H1 (cell line): ENCODE measurements around the gene CCDC154. TPM values are rescaled to one million over a fixed set of nuclear protein-coding genes. Genes with fewer than 3 reads are reported as not detected.

ENCODE experiments used
- BACH1 ChIP-seq: IDR thresholded peaks from 2 replicates; pipeline ENCODE4 v1.6.1; 2012; ENCODE audit warnings: low read length, improper control_type of control experiment
- CTBP2 ChIP-seq: IDR thresholded peaks from 2 replicates; pipeline ENCODE4 v1.7.0; 2011; ENCODE audit warnings: borderline replicate concordance, mild to moderate bottlenecking, moderate library complexity, mixed read lengths, low read length; ENCODE audit not compliant: insufficient read depth, insufficient read length
- RAD21 ChIP-seq, 2 experiments: IDR thresholded peaks in 1 of 2; conservative IDR thresholded peaks in 1 of 2; 2 replicates each; pipeline ENCODE4 v1.6.1; 2011; ENCODE audit warnings: low read depth in 2 of 2, low read length in 2 of 2, improper control_type of control experiment in 1 of 2, inconsistent platforms in 1 of 2, mild to moderate bottlenecking in 1 of 2, moderate library complexity in 1 of 2
- polyA plus RNA-seq, 7 experiments: library from polyadenylated mRNA; depleted of rRNA in 3 of 7; stranded (reverse) in 5 of 7; unstranded in 2 of 7; fragments of >200 nt in 5 of 7; fragments of 200-250 nt in 2 of 7; gene quantifications; 1 replicate in 5 of 7; 2 replicates in 1 of 7; 4 replicates in 1 of 7; pipeline versions ENCODE4 v1.2.1 to v1.2.3, GENCODE V29; 2011 to 2013; ENCODE audit warnings: missing spikeins in 2 of 7, mixed read lengths in 2 of 7
- total RNA-seq: library from RNA; stranded (reverse); fragmentation: NEBNext Ultra II Directional; extraction: Animal tissue kit (Norgen Biotek cat#: 25700); gene quantifications from 2 replicates; pipeline ENCODE4 v1.2.1, GENCODE V29; 2021

CCDC154 gene
- total and polyA plus RNA-seq, 2 of the 8 experiments (the other 6 are each of a cell fraction or from before 2014, with no cell fraction given): 0.15 to 0.88 TPM

DNA sequence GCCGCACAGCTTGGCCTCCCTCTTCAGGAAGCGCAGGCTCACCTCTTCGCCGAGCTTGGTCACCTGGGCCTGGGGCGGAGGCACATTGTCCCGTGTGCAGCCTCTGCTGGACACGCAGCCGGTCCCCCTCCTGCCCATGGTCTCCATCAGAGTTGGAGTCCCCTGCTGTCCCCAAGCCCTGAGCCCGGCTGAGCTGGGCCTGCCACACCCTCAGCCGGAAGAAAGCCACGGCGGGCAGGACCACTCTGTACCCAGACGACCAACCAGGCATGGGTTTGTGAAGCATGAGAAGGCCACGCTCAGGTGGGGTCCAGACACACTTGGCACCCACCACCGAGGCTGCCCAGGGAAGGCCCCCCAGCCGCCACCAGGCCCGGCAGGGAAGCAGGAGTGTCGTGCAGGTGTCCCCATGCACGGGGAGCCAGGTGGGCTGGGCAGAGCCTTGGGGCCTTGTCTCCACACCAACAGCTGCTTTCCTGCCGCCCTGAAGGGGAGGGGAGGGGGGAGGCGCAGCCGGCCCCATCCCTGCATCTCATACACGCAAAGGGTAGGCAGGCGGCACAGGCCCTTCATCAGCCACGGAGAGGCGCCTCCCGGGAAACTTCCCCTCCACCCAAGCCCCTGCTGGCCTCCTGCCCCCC lies 5.2 kb downstream of the CCDC154 start (continued):
- no peak for TF ChIP-seq BACH1
- no peak for TF ChIP-seq CTBP2
- TF ChIP-seq RAD21 (IDR thresholded peaks at IDR 0.05 in 1 of 2, conservative IDR thresholded peaks at IDR 0.05 in 1 of 2; ENCODE audit: low read depth in 2 of 2, low read length in 2 of 2): no peak
